B cell (primary cell): Measurements from ENCODE around the gene SCGB1C2.

Experiments used
- EZH2 ChIP-seq: IDR thresholded peaks from 2 replicates; pipeline ENCODE4 v1.6.1; 2012; ENCODE audit warnings: borderline replicate concordance, low read depth, mild to moderate bottlenecking, moderate library complexity, low read length; ENCODE audit not compliant: insufficient read depth, poor library complexity, severe bottlenecking
- TF ChIP-seq, protein P1 (sequence below): fragments of 200-600 bp; IDR thresholded peaks from one replicate; pipeline ENCODE4 v1.8.0; 2022; ENCODE audit warnings: antibody characterized with exemption, mild to moderate bottlenecking

DNA sequence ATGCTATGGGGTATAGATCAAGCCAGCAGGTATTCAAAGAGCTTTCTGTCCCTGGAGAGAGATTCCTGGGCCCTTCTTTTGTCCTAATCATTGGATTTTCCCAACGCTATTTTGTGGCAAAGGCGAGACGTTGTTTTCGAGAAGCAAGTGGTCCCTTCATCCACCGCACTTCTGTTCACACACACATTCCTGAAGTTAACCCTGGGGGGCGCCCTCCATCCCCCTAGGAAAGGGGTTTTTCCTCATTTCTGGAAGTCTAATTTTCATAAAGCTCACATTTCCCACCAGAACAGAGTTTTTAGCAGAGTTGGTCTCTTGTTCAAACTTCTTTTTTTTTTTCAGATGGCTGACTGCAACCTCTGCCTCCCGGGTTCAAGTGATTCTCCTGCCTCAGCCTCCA lies 11.9 kb downstream of the SCGB1C2 start:
- TF ChIP-seq, protein P1, sequence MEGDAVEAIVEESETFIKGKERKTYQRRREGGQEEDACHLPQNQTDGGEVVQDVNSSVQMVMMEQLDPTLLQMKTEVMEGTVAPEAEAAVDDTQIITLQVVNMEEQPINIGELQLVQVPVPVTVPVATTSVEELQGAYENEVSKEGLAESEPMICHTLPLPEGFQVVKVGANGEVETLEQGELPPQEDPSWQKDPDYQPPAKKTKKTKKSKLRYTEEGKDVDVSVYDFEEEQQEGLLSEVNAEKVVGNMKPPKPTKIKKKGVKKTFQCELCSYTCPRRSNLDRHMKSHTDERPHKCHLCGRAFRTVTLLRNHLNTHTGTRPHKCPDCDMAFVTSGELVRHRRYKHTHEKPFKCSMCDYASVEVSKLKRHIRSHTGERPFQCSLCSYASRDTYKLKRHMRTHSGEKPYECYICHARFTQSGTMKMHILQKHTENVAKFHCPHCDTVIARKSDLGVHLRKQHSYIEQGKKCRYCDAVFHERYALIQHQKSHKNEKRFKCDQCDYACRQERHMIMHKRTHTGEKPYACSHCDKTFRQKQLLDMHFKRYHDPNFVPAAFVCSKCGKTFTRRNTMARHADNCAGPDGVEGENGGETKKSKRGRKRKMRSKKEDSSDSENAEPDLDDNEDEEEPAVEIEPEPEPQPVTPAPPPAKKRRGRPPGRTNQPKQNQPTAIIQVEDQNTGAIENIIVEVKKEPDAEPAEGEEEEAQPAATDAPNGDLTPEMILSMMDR: no peak
- no peak for TF ChIP-seq EZH2
